Measurements from ENCODE around the gene FCGR2B. TPM values are rescaled to one million over a fixed set of nuclear protein-coding genes. Genes with fewer than 3 reads are reported as not detected.

The FCGR2B gene
- total RNA-seq, 1 donor from 2014 or later = not detected

GRCh38 chr1:161726473-161727255 is 63.7 kb downstream of the FCGR2B start:
- Mint-ChIP-seq H3K4me1 (ENCODE audit: unreplicated experiment) (peaks cover 12% of the 10 kb centered on the region), H3K4me3 (ENCODE audit: unreplicated experiment) (peak overlapping the region; percentile 89), H3K9me3 (ENCODE audit: unreplicated experiment) (no peaks in the 10 kb centered on the region), H3K27ac (ENCODE audit: unreplicated experiment) (no peak overlapping the region), H3K36me3 (ENCODE audit: low read depth, unreplicated experiment) (no peaks in the 10 kb centered on the region), H3K27me3 (ENCODE audit: unreplicated experiment) (peaks cover 23% of the 10 kb centered on the region)
- TF ChIP-seq CTCF (IDR thresholded peaks at IDR 0.05; ENCODE audit: unreplicated experiment) = no peak
- peak; percentile 68 for DNase-seq (ENCODE audit: low spot score)

- H3K9me3 Mint-ChIP-seq (ENCODE audit: unreplicated experiment) = no peaks in the 10 kb centered on the region
- peak overlapping the region; percentile 61 for H3K27ac Mint-ChIP-seq (ENCODE audit: unreplicated experiment)
- TF ChIP-seq CTCF (IDR thresholded peaks at IDR 0.05; ENCODE audit: unreplicated experiment) = no peak
- H3K4me3 Mint-ChIP-seq (ENCODE audit: unreplicated experiment) = peak overlapping the region; percentile 91
- no peaks in the 10 kb centered on the region for H3K36me3 Mint-ChIP-seq (ENCODE audit: low read depth, unreplicated experiment)
- peaks cover 12% of the 10 kb centered on the region for H3K4me1 Mint-ChIP-seq (ENCODE audit: unreplicated experiment)
- peaks cover 17% of the 10 kb centered on the region for H3K27me3 Mint-ChIP-seq (ENCODE audit: unreplicated experiment)
- DNase-seq (ENCODE audit: low spot score) = no peak
Observed at GRCh38 chr1:161727256-161727924, 64.4 kb downstream of the FCGR2B start.

Other genes starting within 250 kb of the FCGR2B start
- 0.41 TPM for gene FCGR2A, start 157.7 kb upstream of the FCGR2B start, total RNA-seq (ENCODE audit: unreplicated experiment)
- gene HSPA6, start 138.6 kb upstream of the FCGR2B start, total RNA-seq (ENCODE audit: unreplicated experiment) = not detected
- 4.0 TPM for gene FCGR3A, start 113.3 kb upstream of the FCGR2B start, total RNA-seq (ENCODE audit: unreplicated experiment)
- gene FCGR3B, start 32.0 kb upstream of the FCGR2B start, total RNA-seq (ENCODE audit: unreplicated experiment) = not detected
- gene FCRLA, start 44.1 kb downstream of the FCGR2B start, total RNA-seq (ENCODE audit: unreplicated experiment) = not detected
- gene FCRLB, start 58.4 kb downstream of the FCGR2B start, total RNA-seq (ENCODE audit: unreplicated experiment) = 0.36 TPM
- 27.8 TPM for gene DUSP12, start 86.6 kb downstream of the FCGR2B start, total RNA-seq (ENCODE audit: unreplicated experiment)
- 38.2 TPM for gene ATF6, start 103.2 kb downstream of the FCGR2B start, total RNA-seq (ENCODE audit: unreplicated experiment)